Activated T-cell treated with anti-CD3 and anti-CD28 coated beads for 24 hours (primary cell): Measurements from ENCODE around the gene PGM2.

Source experiments
- DNase-seq: peaks from one replicate; pipeline ENCODE4 v3.0.0-alpha.2; 2020; ENCODE audit warnings: low read depth

The PGM2 gene

DNA sequence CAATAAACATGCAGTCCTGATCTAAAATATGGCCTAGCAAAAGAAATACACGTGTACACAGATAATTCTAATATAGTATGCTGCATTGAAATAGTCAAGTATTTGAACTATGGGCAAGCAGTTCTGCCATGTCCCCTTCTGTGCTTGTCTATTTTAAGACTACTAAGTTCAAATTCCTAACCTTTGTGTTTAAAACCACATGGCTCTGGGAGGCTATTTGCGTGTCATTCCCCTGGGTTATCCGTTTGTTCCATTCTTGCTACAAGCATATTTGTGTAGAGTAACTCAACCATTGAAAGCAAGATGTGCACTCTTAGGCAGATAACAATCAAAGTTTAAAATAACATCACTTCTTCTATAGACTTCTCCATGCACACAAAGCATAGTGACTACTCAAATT is 39.0 kb downstream of the PGM2 start:
- DNase-seq = no peak

- DNase-seq = no peak
These were observed 40.6 kb downstream of the PGM2 start for GRCh38 chr4:37867102-37867501.

GRCh38 chr4:37868238-37868637 is 41.8 kb downstream of the PGM2 start:
- no peak for DNase-seq

- no peak for DNase-seq
These were observed 46.0 kb downstream of the PGM2 start for GRCh38 chr4:37872310-37872988.

DNA sequence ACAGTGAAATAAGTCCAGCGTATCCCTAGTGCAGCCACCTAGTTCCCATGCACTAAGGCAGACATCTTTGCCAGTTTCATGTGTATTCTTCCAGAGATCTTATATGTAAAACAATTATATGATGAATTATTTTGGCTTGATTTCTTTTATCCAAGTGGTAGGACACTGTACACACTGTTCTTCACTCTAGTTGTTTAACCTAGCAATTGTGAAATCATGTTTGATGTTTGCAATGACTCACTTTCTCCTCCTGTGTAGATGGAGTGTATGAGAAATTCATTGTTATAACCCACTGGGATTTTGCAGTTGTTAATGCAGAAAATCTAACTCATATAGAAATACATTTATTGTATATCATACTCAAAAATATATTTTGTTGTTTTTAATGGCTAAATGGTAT is 46.9 kb downstream of the PGM2 start:
- DNase-seq = no peak

DNA sequence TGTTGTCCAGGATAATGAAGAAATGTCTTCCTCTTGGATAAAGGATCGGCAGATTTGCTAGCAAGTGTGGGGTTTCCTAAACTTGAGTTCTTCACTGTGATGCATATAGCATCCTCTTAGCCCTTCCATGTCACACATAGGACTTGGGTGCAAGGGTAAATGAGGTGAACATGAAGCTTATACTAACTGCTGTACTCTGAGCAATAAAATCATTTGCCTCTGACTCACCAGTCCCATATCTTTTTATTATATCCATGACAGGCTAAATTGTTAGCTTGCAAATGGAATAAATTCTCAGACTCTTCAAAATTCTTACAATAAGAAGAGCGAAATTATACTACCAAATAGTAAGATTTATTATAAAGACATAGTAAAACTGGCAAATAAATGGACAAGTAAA is 49.7 kb downstream of the PGM2 start:
- DNase-seq = no peak

- DNase-seq = no peak
These were observed 52.9 kb downstream of the PGM2 start for GRCh38 chr4:37879365-37879764.

GRCh38 chr4:37881811-37882210 is 55.3 kb downstream of the PGM2 start:
- DNase-seq = no peak

DNA sequence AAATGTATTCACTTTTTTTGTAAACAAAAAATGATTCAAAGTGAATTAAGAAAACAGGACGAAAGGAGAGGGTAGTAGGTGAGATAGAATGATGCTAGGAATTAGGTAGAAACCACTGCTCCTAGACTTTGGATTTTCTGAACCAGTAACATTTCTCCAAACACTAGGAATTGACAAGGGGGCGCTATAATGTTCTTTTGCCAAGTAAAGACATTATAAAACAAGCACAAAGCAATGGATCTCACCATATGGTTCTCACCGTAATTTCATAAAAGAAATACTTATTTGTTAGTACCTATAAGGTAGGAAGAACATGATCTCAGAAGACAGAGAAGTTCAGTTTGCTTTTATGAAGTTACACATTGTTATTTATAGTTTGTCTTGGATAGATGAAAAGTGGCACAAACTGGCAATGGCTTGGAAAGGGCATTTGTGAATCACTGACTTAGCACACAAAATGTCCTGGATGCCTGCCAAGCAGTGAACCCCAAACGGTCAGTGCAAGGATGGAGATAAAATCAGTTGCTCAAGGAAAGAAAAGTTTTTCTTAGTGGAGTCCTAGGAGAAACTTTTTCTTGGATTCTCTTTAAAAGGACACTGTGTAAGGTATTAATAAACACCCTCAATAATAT is 56.3 kb downstream of the PGM2 start:
- DNase-seq = no peak

GRCh38 chr4:37884855-37885487 is 58.5 kb downstream of the PGM2 start:
- DNase-seq = no peak

DNA sequence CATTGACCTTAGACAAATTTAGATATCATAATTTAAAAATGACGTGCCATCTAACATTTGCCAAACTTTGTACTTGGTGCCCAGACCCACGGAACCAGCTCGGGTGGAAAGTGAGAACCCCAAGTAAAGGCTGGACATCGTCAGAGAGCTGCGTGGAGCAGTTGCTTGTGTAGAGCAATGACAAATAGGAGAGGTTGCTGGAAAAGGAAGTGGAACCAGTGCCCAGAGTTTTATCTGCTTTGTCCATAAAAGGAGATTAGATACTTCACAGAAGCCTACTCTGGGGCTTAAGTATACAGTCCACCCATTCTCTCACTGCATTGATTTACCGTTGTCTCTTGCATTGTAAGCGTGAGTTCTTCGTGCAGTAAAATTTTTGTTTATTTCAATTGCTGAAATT is 59.0 kb downstream of the PGM2 start:
- no peak for DNase-seq

DNA sequence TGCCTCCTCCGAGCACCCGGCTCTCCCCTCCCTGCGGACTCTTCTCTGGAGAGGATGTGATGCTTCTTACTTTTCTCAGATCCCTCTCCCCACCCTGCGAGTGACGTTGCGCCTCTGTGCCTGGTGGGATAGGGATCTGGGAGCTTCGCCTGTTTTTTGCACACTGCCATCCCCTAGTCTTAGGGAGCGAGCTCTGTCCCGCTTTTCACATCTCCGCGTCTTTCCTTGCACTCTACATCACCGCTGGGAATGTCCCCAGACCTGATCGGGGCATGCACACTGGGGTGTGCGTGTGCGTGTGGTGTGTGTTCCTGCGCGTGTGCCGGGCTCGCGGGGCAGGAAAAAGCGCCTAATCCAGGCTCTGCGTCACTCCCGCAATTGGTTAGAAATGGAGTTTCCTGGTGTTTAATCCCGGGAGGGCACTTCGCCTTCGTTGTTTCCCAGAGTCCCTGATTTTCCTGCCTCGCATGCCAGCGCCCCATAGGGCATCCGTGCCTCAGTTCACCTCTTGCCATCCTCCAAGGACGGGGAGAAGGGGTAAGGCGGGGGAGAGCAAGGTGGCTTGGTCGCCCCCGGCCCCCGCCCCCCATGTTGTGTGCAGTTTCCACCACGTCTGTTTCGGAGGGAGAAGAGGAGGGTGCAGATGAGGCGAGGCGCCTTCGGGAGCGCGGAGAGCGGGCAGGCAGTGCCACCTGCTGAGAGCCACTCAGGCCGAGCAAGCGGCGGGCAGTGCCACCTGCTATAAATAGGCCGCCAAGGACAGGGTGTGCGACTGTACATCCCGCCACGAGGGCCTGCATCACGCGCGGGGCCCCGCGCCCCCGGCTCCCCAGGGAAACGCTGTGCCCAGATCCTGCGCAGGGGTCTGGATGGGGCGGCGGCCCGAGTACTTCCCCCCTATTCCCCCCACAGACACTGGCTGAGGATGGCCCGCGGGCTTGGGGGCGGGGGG is 63.6 kb downstream of the PGM2 start:
- peak; percentile 11 for DNase-seq

DNA sequence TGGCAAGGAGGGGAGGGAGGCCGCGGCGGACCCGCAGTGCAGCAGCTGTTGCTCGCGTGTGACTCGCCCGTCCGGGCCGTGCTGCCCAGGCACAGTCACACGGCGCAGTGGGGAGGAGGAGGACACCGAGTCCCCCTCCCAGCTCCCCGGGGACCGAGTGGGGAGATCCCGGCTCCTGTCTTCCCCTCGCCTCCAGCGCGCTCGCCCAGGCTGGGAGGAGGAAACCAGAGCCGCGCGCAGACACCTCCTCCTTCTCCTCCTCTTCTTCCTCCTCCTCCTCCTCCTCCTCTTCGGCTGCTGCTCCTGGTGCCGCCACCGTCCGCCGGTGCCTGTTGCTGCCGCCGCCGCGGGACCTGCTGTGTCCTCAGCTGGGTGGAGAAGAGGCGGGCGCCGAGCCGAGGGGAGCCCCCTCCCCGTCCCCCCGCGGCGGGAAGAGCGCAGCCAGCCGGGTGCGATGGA is 64.3 kb downstream of the PGM2 start, which contains the start of gene TBC1D1:
TBC1D1 (plus strand) TSS at position 284 of the 459 bp plus-strand sequence. CDS start 11,012 bp downstream, outside the sequence.
- no peak for DNase-seq

- peak; percentile 31 for DNase-seq
These were observed 65.0 kb downstream of the PGM2 start for GRCh38 chr4:37891260-37892159.

- peak; percentile 52 for DNase-seq
These were observed 66.2 kb downstream of the PGM2 start for GRCh38 chr4:37892641-37893040.

DNA sequence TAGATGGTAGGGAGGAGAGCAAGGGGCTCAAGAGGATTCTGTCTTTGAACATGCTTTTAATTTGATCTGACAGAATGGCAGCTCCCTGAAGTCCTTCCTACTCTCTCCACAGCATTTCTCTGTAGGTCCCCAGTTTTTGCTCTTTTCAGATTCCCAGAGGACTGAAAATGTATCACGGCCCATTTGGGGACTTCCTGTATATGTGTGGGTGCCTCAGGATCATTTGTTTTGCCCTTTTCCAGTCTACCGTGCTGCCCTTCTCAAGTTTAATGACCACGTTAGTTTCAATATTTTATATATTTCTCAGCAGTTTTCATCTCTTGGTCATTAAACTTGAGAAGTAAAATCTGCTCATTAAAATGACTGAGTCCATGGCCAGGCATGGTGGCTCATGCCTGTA is 66.7 kb downstream of the PGM2 start:
- no peak for DNase-seq

GRCh38 chr4:37895271-37895670 is 68.8 kb downstream of the PGM2 start:
- DNase-seq = no peak

GRCh38 chr4:37896206-37896860 is 69.8 kb downstream of the PGM2 start:
- no peak for DNase-seq

GRCh38 chr4:37902212-37902611 is 75.7 kb downstream of the PGM2 start:
- DNase-seq = no peak
